IMR-90 (cell line): ENCODE results near the gene CXCL16. TPM values are rescaled to one million over a fixed set of nuclear protein-coding genes. Genes with fewer than 3 reads are reported as not detected.

ENCODE experiments used
- ATAC-seq: fragments of 200-7000 bp; cut with Tn5 transposase; 2 replicates; pipeline ENCODE4 v1.9.1; 2020; ENCODE audit warnings: low read depth, mild to moderate bottlenecking, moderate library complexity
- BruUV-seq: library from RNA; stranded (reverse); fragments of 400-500 nt; replicated peaks from 2 replicates; lab custom pipeline; 2021; lab: Mats Ljungman, UMichigan
- CTCF ChIA-PET: fragments of 300-600 bp; formaldehyde crosslinking; extraction: SDS; loops from one replicate; lab custom pipeline; 2021; ENCODE audit warnings: antibody characterized with exemption; lab: Yijun Ruan, JAX
- POLR2A ChIA-PET: fragments of 300-600 bp; sonication (Branson Sonifier 250); formaldehyde crosslinking; loops from one replicate; lab custom pipeline; 2022; ENCODE audit warnings: antibody characterized with exemption; ENCODE audit not compliant: unreplicated experiment; lab: Charles Lee
- DNase-seq: peaks from one replicate; pipeline ENCODE4 v3.0.0; 2013
- H2AFZ ChIP-seq: replicated peaks from 2 replicates; pipeline ENCODE3; 2013; ENCODE audit warnings: low read length, mild to moderate bottlenecking; ENCODE audit not compliant: poor library complexity
- H2AK5ac ChIP-seq: 2 replicates; pipeline ENCODE4 v1.6.1; 2013; ENCODE audit warnings: low read depth, low read length, inconsistent platforms
- H2AK9ac ChIP-seq: replicated peaks from 2 replicates; pipeline ENCODE3; 2013; ENCODE audit warnings: mild to moderate bottlenecking, low read depth, low read length, moderate library complexity; ENCODE audit not compliant: poor library complexity
- H2BK120ac ChIP-seq: 2 replicates; pipeline ENCODE4 v1.6.1; 2013; ENCODE audit warnings: low read depth, low read length, inconsistent platforms
- H2BK15ac ChIP-seq: 3 replicates; pipeline ENCODE4 v1.6.1; 2013; ENCODE audit warnings: low read depth, low read length, inconsistent platforms
- H2BK20ac ChIP-seq: 2 replicates; pipeline ENCODE4 v1.6.1; 2013; ENCODE audit warnings: low read depth, mild to moderate bottlenecking, inconsistent platforms, low read length, moderate library complexity
- H2BK5ac ChIP-seq: 2 replicates; pipeline ENCODE4 v1.6.1; 2013; ENCODE audit warnings: mild to moderate bottlenecking, low read depth, low read length, inconsistent platforms; ENCODE audit not compliant: poor library complexity, severe bottlenecking
- H3K14ac ChIP-seq: replicated peaks from 2 replicates; pipeline ENCODE4 v1.6.1; 2013; ENCODE audit warnings: low read depth, low read length, inconsistent platforms
- H3K18ac ChIP-seq: 2 replicates; pipeline ENCODE4 v1.6.1; 2013; ENCODE audit warnings: low read depth, low read length, control low read depth
- H3K23ac ChIP-seq: 2 replicates; pipeline ENCODE4 v1.6.1; 2013; ENCODE audit warnings: low read depth, low read length, inconsistent platforms
- H3K27ac ChIP-seq: 2 replicates; pipeline ENCODE4 v1.5.1; 2013; ENCODE audit warnings: mild to moderate bottlenecking, control low read depth, low read length; ENCODE audit not compliant: insufficient read depth
- H3K27me3 ChIP-seq: 2 replicates; pipeline ENCODE4 v1.6.1; 2013; ENCODE audit warnings: low read length; ENCODE audit not compliant: control insufficient read depth, insufficient read depth
- H3K36me3 ChIP-seq: 2 replicates; pipeline ENCODE4 v1.6.1; 2013; ENCODE audit warnings: low read length, mixed read lengths; ENCODE audit not compliant: control insufficient read depth, insufficient read depth
- H3K4ac ChIP-seq: 2 replicates; pipeline ENCODE4 v1.6.1; 2013; ENCODE audit warnings: low read depth, low read length, inconsistent platforms
- H3K4me1 ChIP-seq: 2 replicates; pipeline ENCODE4 v1.6.1; 2013; ENCODE audit warnings: low read length, mixed read lengths; ENCODE audit not compliant: control insufficient read depth, insufficient read depth
- H3K4me2 ChIP-seq: 2 replicates; pipeline ENCODE4 v1.6.1; 2013; ENCODE audit warnings: low read depth, mild to moderate bottlenecking, control low read depth, low read length, moderate library complexity
- H3K4me3 ChIP-seq: 2 replicates; pipeline ENCODE4 v1.5.1; 2013; ENCODE audit warnings: low read depth, mild to moderate bottlenecking, control low read depth, low read length, moderate library complexity; ENCODE audit not compliant: insufficient read depth
- H3K56ac ChIP-seq: 2 replicates; pipeline ENCODE4 v1.6.1; 2013; ENCODE audit warnings: low read length, inconsistent platforms; ENCODE audit not compliant: insufficient read depth; ENCODE audit errors: extremely low read depth
- H3K79me1 ChIP-seq, 2 experiments: 2 replicates each; pipeline ENCODE4 v1.6.1; 2013; ENCODE audit warnings: low read length in 2 of 2, inconsistent platforms in 1 of 2, low read depth in 1 of 2
- H3K9ac ChIP-seq: 2 replicates; pipeline ENCODE4 v1.6.1; 2013; ENCODE audit warnings: low read depth, low read length, control low read depth
- H3K9me1 ChIP-seq: 2 replicates; pipeline ENCODE4 v1.6.1; 2013; ENCODE audit warnings: low read length, inconsistent platforms; ENCODE audit not compliant: insufficient read depth
- H3K9me3 ChIP-seq: 2 replicates; pipeline ENCODE4 v1.6.1; 2013; ENCODE audit warnings: low read length; ENCODE audit not compliant: control insufficient read depth, insufficient read depth
- H4K20me1 ChIP-seq: 2 replicates; pipeline ENCODE4 v1.6.1; 2013; ENCODE audit warnings: low read length, inconsistent platforms; ENCODE audit not compliant: insufficient read depth
- H4K5ac ChIP-seq: 2 replicates; pipeline ENCODE4 v1.6.1; 2013; ENCODE audit warnings: mild to moderate bottlenecking, low read depth, low read length, control low read depth
- H4K8ac ChIP-seq, 2 experiments: 2 replicates each; pipeline ENCODE4 v1.6.1; 2013; ENCODE audit warnings: low read depth in 2 of 2, low read length in 2 of 2, control low read depth in 1 of 2, inconsistent platforms in 1 of 2
- H4K91ac ChIP-seq: 2 replicates; pipeline ENCODE4 v1.6.1; 2013; ENCODE audit warnings: low read depth, low read length, inconsistent platforms; ENCODE audit not compliant: insufficient read depth
- CHD1 ChIP-seq: IDR thresholded peaks from 2 replicates; pipeline ENCODE4 v1.6.1; 2012; ENCODE audit warnings: low read depth, low read length, improper control_type of control experiment
- FOS ChIP-seq: fragments of 150-350 bp; IDR thresholded peaks from 2 replicates; pipeline ENCODE4 v1.6.1; 2016; ENCODE audit warnings: low read depth, low read length
- MXI1 ChIP-seq: IDR thresholded peaks from 2 replicates; pipeline ENCODE4 v1.6.1; 2012; ENCODE audit warnings: low read depth, mild to moderate bottlenecking, low read length, moderate library complexity, borderline replicate concordance
- NFE2L2 ChIP-seq: fragments of 150-350 bp; IDR thresholded peaks from 2 replicates; pipeline ENCODE4 v1.6.1; 2016; ENCODE audit warnings: low read depth, mild to moderate bottlenecking, low read length
- POLR2A ChIP-seq: IDR thresholded peaks from 2 replicates; pipeline ENCODE4 v1.6.1; 2012; ENCODE audit warnings: mild to moderate bottlenecking, low read depth, low read length
- RAD21 ChIP-seq: IDR thresholded peaks from 2 replicates; pipeline ENCODE4 v1.6.1; 2012; ENCODE audit warnings: low read length, improper control_type of control experiment
- RCOR1 ChIP-seq: IDR thresholded peaks from 2 replicates; pipeline ENCODE4 v1.6.1; 2012; ENCODE audit warnings: mild to moderate bottlenecking, low read length, improper control_type of control experiment; ENCODE audit not compliant: insufficient replicate concordance
- USF2 ChIP-seq: fragments of 150-350 bp; IDR thresholded peaks from 2 replicates; pipeline ENCODE4 v1.6.1; 2017; ENCODE audit warnings: mild to moderate bottlenecking, antibody characterized with exemption, low read length, low read depth
- whole genome bisulfite sequencing, 2 experiments: methylation state at CpG; one replicate each; pipeline versions ENCODE4 v1.1.5 to v1.1.7; 2013; ENCODE audit warnings: missing lambda C conversion rate in 2 of 2; ENCODE audit not compliant: insufficient read length in 1 of 2; ENCODE audit errors: extremely low coverage in 2 of 2; 5-methylcytosine and 5-hydroxymethylcytosine counted together
- dilution Hi-C: fragments of 300-500 bp; cut with HindIII; formaldehyde crosslinking; loops from one replicate; pipeline ENCODE4 v1.14.3; 2018; ENCODE audit warnings: low sequenced_read_pairs; ENCODE audit not compliant: unreplicated experiment
- in situ Hi-C: fragments of 300-500 bp; cut with MboI; formaldehyde crosslinking; loops from 3 replicates; pipeline ENCODE4 v1.14.3; 2019; ENCODE audit warnings: low sequenced_read_pairs, inconsistent platforms, mixed read lengths
- intact Hi-C: fragments of 100-400 bp; cut with micrococcal nuclease; formaldehyde crosslinking; loops from 2 replicates; pipeline ENCODE4 v1.10.0; 2022
- polyA plus RNA-seq, 3 experiments: library from polyadenylated mRNA; depleted of rRNA; stranded (reverse); fragments of >200 nt; gene quantifications; 2 replicates each; pipeline ENCODE4 v1.2.3, GENCODE V29; 2012; ENCODE audit warnings: low replicate concordance in 1 of 3
- total RNA-seq: library from RNA; depleted of rRNA; stranded (reverse); fragments of >200 nt; gene quantifications from 2 replicates; pipeline ENCODE4 v1.2.3, GENCODE V29; 2012

The CXCL16 gene
- total and polyA plus RNA-seq, 2 of the 4 experiments (the other 2 are of a cell fraction) = 0.36 to 1.6 TPM

- H4K5ac ChIP-seq = no peak overlapping the region; the same call in 1 of the 2 replicates
- DNase-seq = no peak
- H2AK9ac ChIP-seq = no peak overlapping the region
- no peak overlapping the region for H4K8ac ChIP-seq
- H3K9me1 ChIP-seq = peaks cover 5% of the 10 kb centered on the region
- no peak overlapping the region for H3K4me3 ChIP-seq
- CTCF ChIA-PET = no interaction called here
- H2BK20ac ChIP-seq = no peak overlapping the region
- H3K4me1 ChIP-seq = peaks cover 5% of the 10 kb centered on the region
- H3K4me2 ChIP-seq = no peak overlapping the region
- no peak overlapping the region for H3K14ac ChIP-seq
- TF ChIP-seq POLR2A = no peak
- TF ChIP-seq CHD1 = no peak
- no peak for TF ChIP-seq NFE2L2
- no peak for TF ChIP-seq FOS
- TF ChIP-seq RAD21 = no peak
- no peak for TF ChIP-seq RCOR1
- TF ChIP-seq USF2 = no peak
- TF ChIP-seq MXI1 = no peak
- H3K27ac ChIP-seq = no peak overlapping the region
- in situ Hi-C loops = no loop called here
- H3K18ac ChIP-seq = no peak overlapping the region
- no TSS peak for BruUV-seq
- dilution Hi-C loops = no loop called here
- H3K9ac ChIP-seq = no peak overlapping the region
- no peak overlapping the region for H2BK5ac ChIP-seq
- no peak overlapping the region for H2AFZ ChIP-seq
- H3K27me3 ChIP-seq = peaks cover 6% of the 10 kb centered on the region
- no peak overlapping the region for H4K91ac ChIP-seq
- H3K9me3 ChIP-seq = no peaks in the 10 kb centered on the region
- no peaks in the 10 kb centered on the region for H3K79me1 ChIP-seq
- intact Hi-C loops = no loop called here
- H4K20me1 ChIP-seq = 0 out of 2 replicates have a peak, but pooled peaks cover 3% of the 10 kb centered on the region
- no peak overlapping the region for H2BK120ac ChIP-seq
- no peak for ATAC-seq
- H3K23ac ChIP-seq = no peak overlapping the region
- no peaks in the 10 kb centered on the region for H3K36me3 ChIP-seq
- H3K56ac ChIP-seq = no peak overlapping the region
- no peak overlapping the region for H3K4ac ChIP-seq
- H2AK5ac ChIP-seq = no peak overlapping the region; the same call in 1 of the 2 replicates
- POLR2A ChIA-PET = no interaction called here
- WGBS, 2 experiments = 84% methylated on average over 7 of the region's 16 CpGs; no CpG with 5 or more reads in 1 of the 2 experiments
- H2BK15ac ChIP-seq = no peak overlapping the region
Observed at GRCh38 chr17:4722678-4723240, 17.0 kb downstream of the CXCL16 start.
